Limb (tissue), 2 donors: ENCODE results near the gene GSKIP.

Experiments
- DNase-seq, 2 donors: peaks; one replicate each; pipeline ENCODE4 v3.0.0-alpha.2; 2016; ENCODE audit errors: extremely low spot score in 2 of 2

Gene GSKIP

DNA sequence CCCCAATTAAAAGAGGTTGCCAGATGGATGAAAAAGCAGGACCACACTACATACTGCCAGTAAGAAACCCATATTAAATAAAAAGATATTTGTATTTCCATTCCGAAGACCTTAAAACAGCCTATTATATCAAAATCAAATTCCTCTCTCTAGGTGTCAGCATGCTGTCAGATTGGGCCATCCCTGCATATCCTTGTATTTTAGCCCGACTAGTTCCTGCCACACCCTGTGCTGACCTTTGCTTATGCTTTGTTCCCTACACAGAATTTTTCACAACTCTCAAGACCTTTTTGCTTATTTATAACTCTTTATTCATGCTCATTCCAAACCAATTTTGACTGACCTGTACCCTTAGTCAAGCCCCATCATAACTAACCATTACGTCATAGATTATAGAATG is 12.8 kb downstream of the GSKIP start:
- DNase-seq, result no peak

- no peak for DNase-seq
These were observed 17.4 kb downstream of the GSKIP start for GRCh38 chr14:96380735-96381134.

- no peak for DNase-seq
These were observed 20.1 kb downstream of the GSKIP start for GRCh38 chr14:96383445-96383844.

DNA sequence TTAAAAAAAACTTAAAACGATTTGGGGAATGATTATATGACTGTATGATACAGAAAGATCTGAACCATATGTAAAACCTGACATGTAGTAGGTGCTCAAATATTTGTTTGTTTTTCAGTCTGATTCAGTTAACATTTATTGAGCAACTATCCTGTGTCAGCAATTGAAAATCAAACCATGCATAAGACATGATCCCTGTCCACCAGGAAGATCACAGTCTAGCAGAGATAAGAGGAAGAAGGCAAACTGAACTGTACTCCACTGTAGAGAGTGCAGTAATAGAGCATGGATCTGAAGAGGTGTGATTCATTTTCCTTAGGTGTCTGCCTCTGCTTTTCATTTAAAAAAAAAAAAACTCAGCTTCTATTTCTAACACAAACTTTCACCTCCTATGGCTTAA is 20.7 kb downstream of the GSKIP start:
- no peak for DNase-seq

DNA sequence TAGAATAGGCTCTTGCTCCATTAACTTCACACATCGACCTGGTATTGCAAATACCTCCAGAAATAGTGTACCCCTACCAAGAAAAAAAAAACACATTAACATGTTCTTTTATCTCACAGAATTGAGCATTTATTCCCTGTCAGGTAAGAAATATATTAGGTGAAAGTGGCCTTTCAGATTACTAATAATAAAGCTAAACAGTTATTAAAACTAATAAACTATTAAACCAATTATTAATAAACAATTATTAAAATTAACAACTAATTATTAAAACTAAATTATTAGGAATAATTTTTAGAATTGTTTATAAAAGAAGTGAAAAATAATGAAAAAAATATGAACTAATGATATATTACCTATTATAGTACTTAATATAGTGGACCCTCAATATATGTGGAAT is 21.4 kb downstream of the GSKIP start:
- no peak for DNase-seq

GRCh38 chr14:96385385-96385784 is 22.1 kb downstream of the GSKIP start:
- DNase-seq, result no peak

- DNase-seq, result no peak
These were observed 27.6 kb downstream of the GSKIP start for GRCh38 chr14:96390965-96391292.

DNA sequence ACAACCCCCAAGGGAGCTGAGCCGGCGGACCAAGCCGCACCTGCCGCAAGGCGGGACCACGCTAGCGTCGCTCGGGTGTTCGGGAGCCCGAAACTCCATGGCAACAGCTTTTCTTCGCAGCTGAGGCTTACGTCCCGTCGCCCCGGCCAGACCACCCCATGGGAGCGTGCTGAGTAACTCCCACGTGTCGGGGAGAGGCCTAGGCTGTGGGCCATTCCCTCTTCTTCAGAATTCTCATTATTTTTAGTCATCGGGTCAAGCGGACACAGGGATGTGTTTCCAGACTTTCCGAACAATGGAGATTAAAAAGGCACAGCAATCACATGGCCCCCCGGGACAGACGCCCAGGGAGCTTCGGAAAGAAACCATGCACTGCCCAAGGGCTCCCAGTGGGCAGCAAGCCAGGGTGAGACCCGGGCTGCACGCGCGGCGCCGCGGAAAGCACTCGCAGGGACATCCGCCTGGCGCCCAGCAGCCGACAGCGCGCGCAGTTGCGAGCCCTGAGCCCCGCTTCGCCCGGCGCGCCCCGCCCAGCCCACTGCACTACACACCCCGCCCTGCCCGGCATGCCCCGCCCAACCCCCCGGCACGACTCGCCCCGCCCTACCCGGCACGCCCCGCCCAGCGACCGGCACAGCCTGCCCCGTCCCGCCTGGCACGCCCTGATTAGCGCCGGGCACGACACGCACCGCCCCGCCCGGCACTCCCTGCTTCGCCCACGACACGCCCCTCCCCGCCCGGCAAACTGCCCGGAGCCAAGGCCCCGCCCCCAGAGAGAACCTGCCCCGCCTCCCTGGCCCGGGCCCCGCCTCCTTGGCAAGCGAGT is 28.2 kb downstream of the GSKIP start:
- peak; percentile 83 to 97 for DNase-seq

GRCh38 chr14:96393071-96393691 is 29.9 kb downstream of the GSKIP start:
- no peak for DNase-seq

GRCh38 chr14:96394047-96394815 is 30.9 kb downstream of the GSKIP start:
- no peak for DNase-seq

- DNase-seq, result no peak
These were observed 35.1 kb downstream of the GSKIP start for GRCh38 chr14:96398432-96398831.

- DNase-seq, result no peak
These were observed 35.6 kb downstream of the GSKIP start for GRCh38 chr14:96398921-96399320.

DNA sequence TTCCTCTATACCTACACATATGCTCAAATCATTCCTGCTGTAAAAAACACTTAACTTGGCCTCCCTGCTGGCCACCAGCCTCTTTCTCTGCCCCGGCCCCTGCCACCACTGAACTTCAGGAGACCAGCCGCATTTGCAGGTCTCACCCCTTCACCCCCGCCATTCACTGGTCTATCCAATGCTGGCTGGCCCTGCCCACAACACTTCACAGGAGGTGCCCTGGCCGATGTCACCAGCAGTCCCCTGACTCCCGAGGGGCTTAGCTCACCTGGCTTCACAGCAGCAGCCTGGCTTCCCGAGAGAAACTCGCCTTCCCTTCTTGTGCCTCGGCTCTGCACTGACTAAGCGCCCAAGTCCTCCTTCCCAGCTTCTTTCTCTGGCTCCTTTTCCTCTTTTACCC is 36.1 kb downstream of the GSKIP start:
- DNase-seq, result no peak

GRCh38 chr14:96400495-96400894 is 37.2 kb downstream of the GSKIP start:
- no peak for DNase-seq

DNA sequence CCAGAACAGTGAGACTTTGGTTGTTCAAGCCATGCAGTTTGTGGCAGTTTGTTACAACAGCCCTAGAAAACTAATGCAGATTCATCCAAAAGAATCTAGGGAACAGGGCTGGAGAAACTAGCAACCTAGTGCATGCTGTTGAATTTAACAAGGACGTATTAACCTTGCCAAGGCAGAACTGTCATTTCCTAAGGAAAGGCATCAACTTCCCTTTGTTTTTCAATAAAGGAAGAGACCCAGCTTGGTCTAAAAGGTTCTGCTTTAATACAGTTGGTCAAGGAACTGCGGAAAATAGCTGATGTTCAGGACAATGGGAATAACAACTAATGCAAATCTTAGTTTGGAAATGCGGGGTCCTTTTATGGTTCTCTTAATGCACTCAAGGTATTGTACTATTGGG is 40.1 kb downstream of the GSKIP start:
- no peak for DNase-seq

DNA sequence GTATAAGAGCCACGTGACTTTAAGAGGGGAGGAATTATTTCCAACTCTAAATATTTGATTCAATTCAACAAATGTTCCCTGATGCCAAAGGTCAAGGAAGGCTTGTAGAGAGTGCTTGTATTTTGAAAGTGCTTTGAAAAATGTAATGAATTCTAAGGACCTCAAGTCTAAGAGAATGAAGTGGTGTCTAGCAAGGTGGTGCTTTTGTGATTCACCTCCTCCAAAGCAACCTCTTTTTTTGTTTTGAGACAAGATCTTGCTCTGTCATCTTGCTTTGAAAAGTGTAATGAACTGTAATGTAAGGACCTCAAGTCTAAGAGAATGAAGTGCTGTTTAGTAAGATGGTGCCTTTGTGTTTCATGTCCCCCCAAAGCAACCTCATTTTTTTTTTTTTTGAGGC is 42.4 kb downstream of the GSKIP start:
- no peak for DNase-seq

GRCh38 chr14:96407935-96408570 is 44.7 kb downstream of the GSKIP start:
- no peak for DNase-seq

DNA sequence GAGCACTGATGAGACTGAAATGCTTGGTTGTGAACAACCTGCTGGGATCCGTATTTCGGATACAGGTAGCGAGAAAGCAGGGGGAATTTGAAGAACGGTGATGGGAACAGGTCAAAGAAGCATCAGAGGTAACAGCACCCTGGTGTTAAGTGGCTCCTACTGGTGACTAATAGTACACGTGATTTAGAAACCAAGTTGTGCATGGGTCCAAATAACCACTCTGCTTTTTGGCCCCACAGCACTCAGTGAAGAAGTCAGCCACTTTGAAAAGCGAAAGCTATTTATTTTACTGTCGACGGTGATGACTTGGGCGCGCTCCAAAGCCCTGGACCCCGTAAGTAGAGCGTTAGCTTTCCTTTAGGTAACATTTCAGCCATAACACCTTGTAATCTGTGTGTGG is 45.3 kb downstream of the GSKIP start:
- DNase-seq, result no peak

DNA sequence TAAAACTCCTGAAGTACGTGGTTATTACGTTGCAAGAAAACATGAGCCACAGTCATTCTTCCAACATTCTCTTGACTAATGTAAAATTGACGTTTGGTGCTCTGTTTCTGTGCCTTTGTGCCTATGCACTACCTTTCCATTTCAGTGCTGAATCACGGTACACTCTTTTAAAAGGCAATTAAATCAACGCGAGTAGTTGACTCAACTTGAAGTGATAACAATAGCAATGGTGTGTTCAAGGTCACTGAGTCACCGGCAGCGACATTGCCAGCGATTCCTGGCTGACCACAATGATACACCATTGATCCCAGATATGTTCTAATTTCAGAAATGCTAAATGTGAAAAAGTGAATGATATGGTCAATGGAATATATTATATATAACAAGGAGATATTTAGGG is 46.4 kb downstream of the GSKIP start:
- no peak for DNase-seq

- no peak for DNase-seq
These were observed 46.8 kb downstream of the GSKIP start for GRCh38 chr14:96410119-96410518.

- DNase-seq, result no peak
These were observed 50.2 kb downstream of the GSKIP start for GRCh38 chr14:96413526-96413925.

- DNase-seq, result no peak
These were observed 52.2 kb downstream of the GSKIP start for GRCh38 chr14:96415559-96415958.
